Measurements from ENCODE around the gene AKR1E2.

AKR1E2 gene

GRCh38 chr10:4790922-4791321 lies 35.1 kb upstream of the AKR1E2 start:
- Histone ChIP-seq H3K9me3 (ENCODE audit: insufficient read depth, low read length, severe bottlenecking) (no peaks in the 10 kb centered on the region), H4K20me1 (ENCODE audit: insufficient read depth, low read length) (no peaks in the 10 kb centered on the region), H3K4me1 (ENCODE audit: insufficient read depth, low read length) (no peaks in the 10 kb centered on the region), H3K4me2 (ENCODE audit: insufficient read depth, low read length) (no peak overlapping the region), H3K79me2 (ENCODE audit: insufficient read depth, low read length) (no peaks in the 10 kb centered on the region), H3K4me3 (ENCODE audit: low read depth in 1 of 2, low read length in 2 of 2) (no peak overlapping the region), H3K36me3 (ENCODE audit: insufficient read depth, low read length) (no peaks in the 10 kb centered on the region), H3K27me3 (ENCODE audit: insufficient read depth, low read length, poor library complexity) (no peaks in the 10 kb centered on the region), H3K27ac (ENCODE audit: low read length) (no peak overlapping the region), H2AFZ (ENCODE audit: low read depth, low read length) (no peak overlapping the region), H3K9ac (ENCODE audit: low read depth, low read length) (no peak overlapping the region)
- ATAC-seq (ENCODE audit: insufficient read depth, low read depth) (no peak), DNase-seq (no peak)
- no peak for TF ChIP-seq EZH2 (IDR thresholded peaks at IDR 0.05; ENCODE audit: borderline replicate concordance, low read depth, low read length, severe bottlenecking)
- TF ChIP-seq, protein P1, sequence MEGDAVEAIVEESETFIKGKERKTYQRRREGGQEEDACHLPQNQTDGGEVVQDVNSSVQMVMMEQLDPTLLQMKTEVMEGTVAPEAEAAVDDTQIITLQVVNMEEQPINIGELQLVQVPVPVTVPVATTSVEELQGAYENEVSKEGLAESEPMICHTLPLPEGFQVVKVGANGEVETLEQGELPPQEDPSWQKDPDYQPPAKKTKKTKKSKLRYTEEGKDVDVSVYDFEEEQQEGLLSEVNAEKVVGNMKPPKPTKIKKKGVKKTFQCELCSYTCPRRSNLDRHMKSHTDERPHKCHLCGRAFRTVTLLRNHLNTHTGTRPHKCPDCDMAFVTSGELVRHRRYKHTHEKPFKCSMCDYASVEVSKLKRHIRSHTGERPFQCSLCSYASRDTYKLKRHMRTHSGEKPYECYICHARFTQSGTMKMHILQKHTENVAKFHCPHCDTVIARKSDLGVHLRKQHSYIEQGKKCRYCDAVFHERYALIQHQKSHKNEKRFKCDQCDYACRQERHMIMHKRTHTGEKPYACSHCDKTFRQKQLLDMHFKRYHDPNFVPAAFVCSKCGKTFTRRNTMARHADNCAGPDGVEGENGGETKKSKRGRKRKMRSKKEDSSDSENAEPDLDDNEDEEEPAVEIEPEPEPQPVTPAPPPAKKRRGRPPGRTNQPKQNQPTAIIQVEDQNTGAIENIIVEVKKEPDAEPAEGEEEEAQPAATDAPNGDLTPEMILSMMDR (IDR thresholded peaks at IDR 0.05; ENCODE audit: borderline replicate concordance, extremely low read depth, low read length, poor library complexity, severe bottlenecking), result no peak

GRCh38 chr10:4792381-4792780 lies 33.6 kb upstream of the AKR1E2 start:
- ATAC-seq (ENCODE audit: insufficient read depth, low read depth) (no peak), DNase-seq (no peak)
- no peaks in the 10 kb centered on the region for H3K27me3 ChIP-seq (ENCODE audit: insufficient read depth, low read length, poor library complexity)
- H3K4me3 ChIP-seq (ENCODE audit: low read depth in 1 of 2, low read length in 2 of 2), result no peak overlapping the region
- no peak for TF ChIP-seq EZH2 (IDR thresholded peaks at IDR 0.05; ENCODE audit: borderline replicate concordance, low read depth, low read length, severe bottlenecking)
- no peak overlapping the region for H3K4me2 ChIP-seq (ENCODE audit: insufficient read depth, low read length)
- no peak overlapping the region for H3K9ac ChIP-seq (ENCODE audit: low read depth, low read length)
- H3K9me3 ChIP-seq (ENCODE audit: insufficient read depth, low read length, severe bottlenecking), result no peaks in the 10 kb centered on the region
- H3K36me3 ChIP-seq (ENCODE audit: insufficient read depth, low read length), result no peaks in the 10 kb centered on the region
- H3K4me1 ChIP-seq (ENCODE audit: insufficient read depth, low read length), result no peaks in the 10 kb centered on the region
- H4K20me1 ChIP-seq (ENCODE audit: insufficient read depth, low read length), result no peaks in the 10 kb centered on the region
- no peak overlapping the region for H3K27ac ChIP-seq (ENCODE audit: low read length)
- H3K79me2 ChIP-seq (ENCODE audit: insufficient read depth, low read length), result no peaks in the 10 kb centered on the region
- H2AFZ ChIP-seq (ENCODE audit: low read depth, low read length), result no peak overlapping the region

- H3K79me2 ChIP-seq (ENCODE audit: insufficient read depth, low read length), result no peaks in the 10 kb centered on the region
- H3K4me3 ChIP-seq (ENCODE audit: low read depth in 1 of 2, low read length in 2 of 2), result no peak overlapping the region
- no peak overlapping the region for H3K9ac ChIP-seq (ENCODE audit: low read depth, low read length)
- TF ChIP-seq, protein P1 (IDR thresholded peaks at IDR 0.05; ENCODE audit: borderline replicate concordance, extremely low read depth, low read length, poor library complexity, severe bottlenecking), result no peak
- no peak for TF ChIP-seq EZH2 (IDR thresholded peaks at IDR 0.05; ENCODE audit: borderline replicate concordance, low read depth, low read length, severe bottlenecking)
- H3K4me2 ChIP-seq (ENCODE audit: insufficient read depth, low read length), result no peak overlapping the region
- no peaks in the 10 kb centered on the region for H3K4me1 ChIP-seq (ENCODE audit: insufficient read depth, low read length)
- H3K27me3 ChIP-seq (ENCODE audit: insufficient read depth, low read length, poor library complexity), result peaks cover 9% of the 10 kb centered on the region
- ATAC-seq (ENCODE audit: insufficient read depth, low read depth) (no peak), DNase-seq (no peak)
- H3K36me3 ChIP-seq (ENCODE audit: insufficient read depth, low read length), result no peaks in the 10 kb centered on the region
- H3K27ac ChIP-seq (ENCODE audit: low read length), result no peak overlapping the region
- no peaks in the 10 kb centered on the region for H3K9me3 ChIP-seq (ENCODE audit: insufficient read depth, low read length, severe bottlenecking)
- no peaks in the 10 kb centered on the region for H4K20me1 ChIP-seq (ENCODE audit: insufficient read depth, low read length)
- no peak overlapping the region for H2AFZ ChIP-seq (ENCODE audit: low read depth, low read length)
Measured at GRCh38 chr10:4801405-4801804, 24.6 kb upstream of the AKR1E2 start.

DNA sequence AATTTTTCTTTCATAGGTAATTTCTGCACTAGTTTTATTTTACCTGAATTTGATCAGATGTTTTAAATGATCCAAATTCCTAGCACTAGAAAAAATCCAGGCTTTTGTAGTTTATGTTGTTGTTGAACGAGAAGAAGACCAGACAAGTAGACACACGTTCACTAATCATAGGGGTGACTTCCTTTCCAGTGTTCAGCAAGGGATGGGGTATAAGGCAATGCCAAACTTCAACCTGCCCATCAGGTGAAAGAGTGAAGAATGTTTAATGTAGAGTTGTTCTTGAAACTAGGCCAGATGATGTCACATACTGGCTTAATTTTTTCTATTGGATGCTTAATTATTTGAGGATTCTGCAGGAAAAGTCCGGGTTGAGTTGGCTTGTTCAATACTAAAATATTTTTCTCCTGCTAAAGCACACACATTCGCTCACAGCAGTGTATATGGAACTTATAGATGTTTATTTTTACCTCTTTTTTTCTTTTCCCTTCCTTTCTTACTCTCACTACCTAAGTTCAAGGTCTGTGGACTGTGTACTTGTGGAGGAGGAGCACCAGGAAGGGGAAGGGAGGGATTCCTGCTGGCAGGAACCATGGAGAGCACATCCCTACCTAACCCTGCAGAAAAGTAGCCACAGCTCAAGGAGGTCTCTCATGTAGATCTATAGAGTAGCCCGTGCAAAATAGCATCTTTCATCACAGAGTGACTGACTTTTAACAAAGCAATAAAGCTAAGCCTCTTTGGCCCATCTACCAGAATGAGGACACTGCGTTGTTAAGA lies 23.1 kb upstream of the AKR1E2 start:
- no peaks in the 10 kb centered on the region for H3K9me3 ChIP-seq (ENCODE audit: insufficient read depth, low read length, severe bottlenecking)
- H3K4me2 ChIP-seq (ENCODE audit: insufficient read depth, low read length), result no peak overlapping the region
- H3K9ac ChIP-seq (ENCODE audit: low read depth, low read length), result no peak overlapping the region
- peaks cover 9% of the 10 kb centered on the region for H3K27me3 ChIP-seq (ENCODE audit: insufficient read depth, low read length, poor library complexity)
- H3K4me1 ChIP-seq (ENCODE audit: insufficient read depth, low read length), result no peaks in the 10 kb centered on the region
- no peak overlapping the region for H3K4me3 ChIP-seq (ENCODE audit: low read depth in 1 of 2, low read length in 2 of 2)
- no peaks in the 10 kb centered on the region for H4K20me1 ChIP-seq (ENCODE audit: insufficient read depth, low read length)
- TF ChIP-seq EZH2 (IDR thresholded peaks at IDR 0.05; ENCODE audit: borderline replicate concordance, low read depth, low read length, severe bottlenecking), result no peak
- TF ChIP-seq, protein P1 (IDR thresholded peaks at IDR 0.05; ENCODE audit: borderline replicate concordance, extremely low read depth, low read length, poor library complexity, severe bottlenecking), result no peak
- no peak overlapping the region for H3K27ac ChIP-seq (ENCODE audit: low read length)
- no peak overlapping the region for H2AFZ ChIP-seq (ENCODE audit: low read depth, low read length)
- no peak for ATAC-seq (ENCODE audit: insufficient read depth, low read depth)
- no peaks in the 10 kb centered on the region for H3K36me3 ChIP-seq (ENCODE audit: insufficient read depth, low read length)
- no peak for DNase-seq
- H3K79me2 ChIP-seq (ENCODE audit: insufficient read depth, low read length), result no peaks in the 10 kb centered on the region

All from DND-41 (cell line).